ENCODE data around the gene SIAH2. TPM values are rescaled to one million over a fixed set of nuclear protein-coding genes. Genes with fewer than 3 reads are reported as not detected.
"Not testable (repeated sequence)": the region's sequence is repeated elsewhere in the genome, so short reads cannot be mapped to it uniquely, and the experiment has no call there.

SIAH2 gene
- total RNA-seq, 1 donor from 2014 or later: 23.0 TPM

DNA sequence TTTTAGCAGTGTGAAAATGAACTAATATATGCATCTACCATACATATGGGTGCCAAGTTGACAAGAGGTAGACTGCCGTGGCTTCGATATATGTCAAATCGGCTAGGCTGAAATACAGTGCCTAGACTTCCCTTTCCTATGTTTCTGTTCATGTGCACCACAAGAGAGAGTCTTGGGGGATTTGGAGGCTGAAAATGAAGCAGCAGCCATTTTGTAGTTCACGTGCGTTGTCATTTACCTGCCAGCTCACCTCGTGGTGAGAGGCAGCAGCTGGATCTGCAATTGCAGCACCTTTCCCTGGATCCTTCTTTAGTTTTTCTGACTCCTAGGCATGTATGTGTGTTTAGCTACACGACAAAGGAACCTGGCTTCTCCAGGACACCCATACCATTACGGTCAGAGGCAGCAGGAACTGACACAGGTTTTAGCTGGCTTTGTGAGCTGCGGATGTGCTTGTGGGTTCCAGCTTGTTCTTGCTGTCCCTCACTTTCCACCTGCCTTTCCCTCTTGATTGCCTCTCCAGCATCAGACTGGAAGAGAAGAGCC is 40.5 kb upstream of the SIAH2 start:
- H3K36me3 ChIP-seq: no peaks in the 10 kb centered on the region
- no peaks in the 10 kb centered on the region for H3K4me1 ChIP-seq
- no peaks in the 10 kb centered on the region for H3K9me3 ChIP-seq (replicated peaks)
- intact Hi-C loops (cut with micrococcal nuclease): no loop called here
- TF ChIP-seq, protein P1, sequence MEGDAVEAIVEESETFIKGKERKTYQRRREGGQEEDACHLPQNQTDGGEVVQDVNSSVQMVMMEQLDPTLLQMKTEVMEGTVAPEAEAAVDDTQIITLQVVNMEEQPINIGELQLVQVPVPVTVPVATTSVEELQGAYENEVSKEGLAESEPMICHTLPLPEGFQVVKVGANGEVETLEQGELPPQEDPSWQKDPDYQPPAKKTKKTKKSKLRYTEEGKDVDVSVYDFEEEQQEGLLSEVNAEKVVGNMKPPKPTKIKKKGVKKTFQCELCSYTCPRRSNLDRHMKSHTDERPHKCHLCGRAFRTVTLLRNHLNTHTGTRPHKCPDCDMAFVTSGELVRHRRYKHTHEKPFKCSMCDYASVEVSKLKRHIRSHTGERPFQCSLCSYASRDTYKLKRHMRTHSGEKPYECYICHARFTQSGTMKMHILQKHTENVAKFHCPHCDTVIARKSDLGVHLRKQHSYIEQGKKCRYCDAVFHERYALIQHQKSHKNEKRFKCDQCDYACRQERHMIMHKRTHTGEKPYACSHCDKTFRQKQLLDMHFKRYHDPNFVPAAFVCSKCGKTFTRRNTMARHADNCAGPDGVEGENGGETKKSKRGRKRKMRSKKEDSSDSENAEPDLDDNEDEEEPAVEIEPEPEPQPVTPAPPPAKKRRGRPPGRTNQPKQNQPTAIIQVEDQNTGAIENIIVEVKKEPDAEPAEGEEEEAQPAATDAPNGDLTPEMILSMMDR (IDR thresholded peaks at IDR 0.05; ENCODE audit: borderline replicate concordance): no peak
- H3K27me3 ChIP-seq (ENCODE audit: low read depth): peaks cover 44% of the 10 kb centered on the region
- no peak overlapping the region for H3K27ac ChIP-seq (replicated peaks)
- no peak for DNase-seq
- no peak overlapping the region for H3K4me3 ChIP-seq

- Histone ChIP-seq H3K36me3 (no peaks in the 10 kb centered on the region), H3K4me1 (no peaks in the 10 kb centered on the region), H3K9me3 (replicated peaks) (no peaks in the 10 kb centered on the region), H3K27ac (replicated peaks) (no peak overlapping the region), H3K4me3 (no peak overlapping the region), H3K27me3 (ENCODE audit: low read depth) (peaks cover 49% of the 10 kb centered on the region)
- no peak for DNase-seq
- TF ChIP-seq, protein P1 (IDR thresholded peaks at IDR 0.05; ENCODE audit: borderline replicate concordance): no peak
- intact Hi-C loops (cut with micrococcal nuclease): no loop called here
Measured at GRCh38 chr3:150800722-150801121, 37.8 kb upstream of the SIAH2 start.

- TF ChIP-seq, protein P1 (IDR thresholded peaks at IDR 0.05; ENCODE audit: borderline replicate concordance): no peak
- no peaks in the 10 kb centered on the region for H3K9me3 ChIP-seq (replicated peaks)
- H3K27me3 ChIP-seq (ENCODE audit: low read depth): peaks cover 37% of the 10 kb centered on the region
- DNase-seq: no peak
- intact Hi-C loops (cut with micrococcal nuclease): no loop called here
- H3K4me3 ChIP-seq: no peak overlapping the region
- H3K4me1 ChIP-seq: no peaks in the 10 kb centered on the region
- H3K36me3 ChIP-seq: no peaks in the 10 kb centered on the region
- H3K27ac ChIP-seq (replicated peaks): no peak overlapping the region
Measured at GRCh38 chr3:150798122-150798618, 35.2 kb upstream of the SIAH2 start.

GRCh38 chr3:150797155-150797554 is 34.2 kb upstream of the SIAH2 start:
- Histone ChIP-seq H3K9me3 (replicated peaks) (no peaks in the 10 kb centered on the region), H3K36me3 (no peaks in the 10 kb centered on the region), H3K27me3 (ENCODE audit: low read depth) (peaks cover 29% of the 10 kb centered on the region), H3K27ac (replicated peaks) (no peak overlapping the region), H3K4me1 (no peaks in the 10 kb centered on the region), H3K4me3 (no peak overlapping the region)
- TF ChIP-seq, protein P1 (IDR thresholded peaks at IDR 0.05; ENCODE audit: borderline replicate concordance): no peak
- intact Hi-C loops (cut with micrococcal nuclease): no loop called here
- no peak for DNase-seq

DNA sequence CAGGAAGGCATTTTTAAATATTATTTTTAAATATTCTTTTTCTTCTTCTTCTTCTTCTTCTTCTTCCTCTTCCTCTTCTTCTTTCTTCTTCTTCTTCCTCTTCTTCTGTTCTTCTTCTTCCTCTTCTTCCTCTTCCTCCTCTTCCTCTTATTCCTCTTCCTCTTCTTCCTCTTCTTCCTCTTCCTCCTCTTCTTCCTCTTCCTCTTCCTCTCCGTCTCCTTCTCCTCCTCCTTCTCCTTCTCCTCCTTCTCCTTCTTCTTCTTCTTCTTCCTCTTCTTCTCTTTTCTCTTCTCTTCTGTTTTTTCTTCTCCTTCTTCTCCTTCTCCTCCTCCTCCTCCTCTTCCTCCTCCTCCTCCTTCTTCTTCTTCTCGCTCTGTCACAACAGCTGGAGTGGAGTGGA is 33.6 kb upstream of the SIAH2 start:
- intact Hi-C loops (cut with micrococcal nuclease): not testable (repeated sequence)
- peaks cover 29% of the 10 kb centered on the region for H3K27me3 ChIP-seq (ENCODE audit: low read depth)

GRCh38 chr3:150793641-150794040 is 30.7 kb upstream of the SIAH2 start:
- intact Hi-C loops (cut with micrococcal nuclease): no loop called here
- DNase-seq: no peak
- TF ChIP-seq, protein P1 (IDR thresholded peaks at IDR 0.05; ENCODE audit: borderline replicate concordance): no peak
- Histone ChIP-seq H3K27me3 (ENCODE audit: low read depth) (peaks cover 5% of the 10 kb centered on the region), H3K27ac (replicated peaks) (no peak overlapping the region), H3K9me3 (replicated peaks) (no peaks in the 10 kb centered on the region), H3K4me1 (no peaks in the 10 kb centered on the region), H3K36me3 (no peaks in the 10 kb centered on the region), H3K4me3 (no peak overlapping the region)

More for the DNA sequence above, 33.6 kb upstream of the SIAH2 start:
- not testable (repeated sequence) for H3K36me3 ChIP-seq; DNase-seq; H3K9me3 ChIP-seq (replicated peaks); H3K4me3 ChIP-seq; H3K27ac ChIP-seq (replicated peaks); H3K4me1 ChIP-seq

All from left ventricle myocardium inferior (tissue), 1 donor.